Measurements from ENCODE around the gene IPO4.
A peak's percentile ranks its signal among the peaks of the same experiment; 100 is the strongest.
"Not testable (repeated sequence)": the region's sequence is repeated elsewhere in the genome, so short reads cannot be mapped to it uniquely, and the experiment has no call there.

The IPO4 gene

DNA sequence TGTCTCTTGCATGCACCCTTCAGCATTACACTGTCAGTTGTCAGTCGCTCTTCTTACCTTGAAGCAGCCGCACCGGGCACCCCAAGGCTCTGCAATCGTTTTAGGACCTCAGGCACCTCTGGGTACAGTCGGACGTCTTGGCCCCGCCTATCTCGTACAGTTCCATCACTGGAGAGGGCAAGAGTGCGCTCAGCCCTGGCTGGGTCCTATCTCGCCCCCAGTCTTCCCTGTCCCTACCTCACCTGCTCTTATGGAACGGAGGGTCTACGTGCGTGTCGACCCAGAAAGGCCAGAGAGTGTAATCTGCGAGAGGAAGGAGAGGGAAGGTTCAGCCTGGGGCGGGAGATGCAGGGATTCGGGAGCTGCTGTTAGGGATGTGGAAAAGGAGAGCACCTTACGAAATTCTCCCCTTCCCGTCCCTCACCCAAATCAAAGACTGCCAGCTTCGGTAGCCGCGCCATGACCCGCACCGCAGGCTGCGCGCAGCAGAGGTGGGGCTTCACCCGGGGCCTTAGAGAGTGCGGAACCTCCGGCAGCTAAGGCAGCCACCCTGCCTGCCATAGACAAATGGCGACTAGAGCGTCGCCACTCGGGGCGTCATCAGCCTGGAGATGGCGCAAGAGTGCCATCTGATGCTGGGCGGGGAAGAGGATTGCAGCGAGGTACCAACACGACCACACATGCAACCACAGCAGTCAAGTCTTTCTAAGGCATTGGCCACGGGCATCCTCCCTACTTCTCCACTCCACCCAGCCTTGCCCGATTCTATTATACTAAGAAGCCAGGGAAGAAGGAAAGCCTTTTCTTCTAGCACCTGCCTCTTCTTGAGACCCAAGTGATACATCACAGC is 27.1 kb upstream of the IPO4 start, which contains the start of gene MDP1:
Gene MDP1 (minus strand): TSS at position 572 of the 850 bp plus-strand sequence. CDS start 111 bp downstream, at position 461.
- DNase-seq, result peak; percentile 79

GRCh38 chr14:24213866-24214662 is 25.4 kb upstream of the IPO4 start:
- no peak for DNase-seq

GRCh38 chr14:24212924-24213865 is 24.6 kb upstream of the IPO4 start, which contains the start of gene CHMP4A:
Gene CHMP4A, minus strand, starts transcription at chr14:24213488. Its CDS starts 49 bp downstream, at chr14:24213439.
- peak; percentile 91 for DNase-seq

DNA sequence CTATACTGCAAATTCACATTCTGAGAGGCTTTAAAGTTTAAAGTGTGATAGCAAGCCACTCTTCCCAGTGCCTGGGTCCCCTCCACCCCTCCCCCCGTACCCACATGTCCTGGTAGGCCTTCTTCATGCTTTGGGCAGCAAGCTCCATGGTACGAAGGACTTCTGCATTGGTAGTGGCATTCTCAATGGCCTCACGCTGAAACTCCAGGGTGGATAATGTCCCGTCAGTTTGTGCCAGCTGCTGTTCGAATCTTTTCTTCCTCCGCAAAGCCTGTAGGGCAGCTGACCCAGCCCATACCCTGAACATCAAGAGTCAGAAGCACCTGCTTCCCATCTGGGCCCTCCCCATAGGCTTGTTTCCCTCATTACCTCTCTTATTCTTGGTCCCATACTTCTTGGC is 22.7 kb upstream of the IPO4 start:
- DNase-seq, result no peak

GRCh38 chr14:24207625-24208024 is 19.0 kb upstream of the IPO4 start:
- no peak for DNase-seq

DNA sequence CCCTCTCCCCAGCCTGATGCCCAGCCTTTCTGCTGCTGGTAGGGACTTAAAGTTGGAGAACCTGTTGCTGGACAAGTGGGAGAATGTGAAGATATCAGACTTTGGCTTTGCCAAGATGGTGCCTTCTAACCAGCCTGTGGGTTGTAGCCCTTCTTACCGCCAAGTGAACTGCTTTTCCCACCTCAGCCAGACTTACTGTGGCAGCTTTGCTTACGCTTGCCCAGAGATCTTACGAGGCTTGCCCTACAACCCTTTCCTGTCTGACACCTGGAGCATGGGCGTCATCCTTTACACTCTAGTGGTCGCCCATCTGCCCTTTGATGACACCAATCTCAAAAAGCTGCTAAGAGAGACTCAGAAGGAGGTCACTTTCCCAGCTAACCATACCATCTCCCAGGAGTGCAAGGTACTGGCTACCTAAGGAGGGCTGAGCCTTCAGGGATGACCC is 18.5 kb upstream of the IPO4 start:
- no peak for DNase-seq

GRCh38 chr14:24206260-24207103 is 17.9 kb upstream of the IPO4 start:
- DNase-seq, result no peak

DNA sequence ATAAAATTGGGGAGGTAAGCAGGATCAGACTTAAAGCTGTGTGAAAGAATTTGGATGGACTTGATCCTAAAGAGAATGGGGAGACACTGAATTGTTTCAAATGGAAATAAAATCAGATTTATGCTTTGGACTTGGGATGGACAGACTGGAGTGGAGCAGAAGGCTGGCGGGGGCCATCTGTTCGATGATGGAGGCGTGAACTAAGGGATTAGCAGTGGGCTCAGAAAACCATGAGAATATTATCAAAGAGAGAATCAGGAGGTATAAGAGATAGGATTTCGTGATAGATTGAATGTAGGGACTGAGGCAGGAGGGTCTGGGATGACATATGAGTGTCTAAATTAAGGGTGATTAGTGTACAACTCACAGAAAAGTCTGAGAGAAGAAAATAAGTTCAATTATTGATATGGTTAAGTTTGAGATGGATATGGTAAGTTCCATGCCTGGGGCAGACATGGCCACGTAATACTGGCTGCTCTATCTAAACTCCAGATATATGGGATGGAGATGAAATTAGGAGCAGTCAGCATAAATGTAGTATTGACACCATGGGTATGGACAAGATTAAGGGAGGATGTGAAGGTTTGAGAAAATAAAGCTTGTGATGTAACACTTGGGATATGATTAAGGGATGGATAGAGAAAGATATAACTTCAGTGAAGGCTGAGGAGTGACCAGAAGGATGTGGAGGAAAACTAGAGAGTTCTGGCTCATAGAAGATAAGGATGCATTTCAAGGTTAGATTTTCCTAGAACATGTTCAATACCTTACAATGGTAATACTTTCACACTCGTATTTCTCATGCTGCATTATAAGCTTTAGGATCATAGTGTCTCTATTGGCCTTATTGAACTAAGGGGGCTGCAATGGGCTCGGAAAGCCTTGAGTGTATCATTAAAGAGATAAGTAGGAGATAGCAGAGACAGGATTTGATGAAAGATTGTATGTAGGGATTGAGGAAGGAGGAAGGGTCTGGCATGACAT is 15.8 kb upstream of the IPO4 start:
- DNase-seq, result no peak

DNA sequence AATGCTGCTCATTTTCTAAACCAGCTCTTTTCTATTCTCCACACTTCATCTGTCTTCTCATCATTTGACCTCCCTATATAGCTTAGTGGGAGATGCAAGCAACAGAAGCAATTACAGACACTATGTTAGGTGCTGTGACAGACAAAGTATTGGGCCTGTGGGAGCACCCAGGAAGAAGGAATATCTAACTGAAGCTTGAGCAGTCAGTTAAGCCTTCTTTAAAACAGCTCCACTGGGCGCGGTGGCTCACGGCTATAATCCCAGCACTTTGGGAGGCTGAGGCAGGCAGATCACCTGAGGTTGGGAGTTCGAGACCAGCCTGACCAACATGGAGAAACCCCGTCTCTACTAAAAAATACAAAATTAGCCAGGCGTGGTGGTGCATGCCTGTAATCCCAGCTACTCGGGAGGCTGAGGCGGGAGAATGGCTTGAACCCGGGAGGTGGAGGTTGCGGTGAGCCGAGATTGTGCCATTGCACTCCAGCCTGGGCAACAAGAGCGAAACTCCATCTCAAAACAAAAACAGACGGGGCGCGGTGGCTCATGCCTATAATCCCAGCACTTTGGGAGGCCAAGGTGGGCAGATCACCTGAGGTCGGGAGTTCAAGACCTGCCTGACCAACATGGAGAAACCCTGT is 14.8 kb upstream of the IPO4 start:
- DNase-seq, result not testable (repeated sequence)

GRCh38 chr14:24202538-24202937 is 13.9 kb upstream of the IPO4 start:
- DNase-seq, result not testable (repeated sequence)

GRCh38 chr14:24198814-24199524 is 10.4 kb upstream of the IPO4 start:
- DNase-seq, result peak; percentile 9

DNA sequence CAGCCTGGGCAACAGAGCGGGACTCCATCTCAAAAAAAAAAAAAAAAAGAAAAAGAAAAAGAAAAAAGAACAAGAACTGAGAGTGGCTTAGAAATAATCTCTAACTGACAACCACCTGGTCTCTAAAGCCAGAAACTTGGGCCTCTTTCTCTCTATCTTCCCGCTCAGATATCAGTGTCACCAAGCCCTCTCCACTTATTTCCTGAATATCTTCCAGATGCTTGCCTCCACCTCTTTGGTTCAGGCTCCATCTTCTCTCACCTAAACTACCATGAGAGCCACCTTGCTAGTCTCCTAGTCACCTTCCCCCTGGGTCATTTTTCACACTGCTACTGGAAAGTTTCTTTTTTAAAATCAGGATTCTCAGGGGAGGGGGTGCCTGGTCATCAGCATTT is 8.4 kb upstream of the IPO4 start:
- no peak for DNase-seq

- DNase-seq, result no peak
Observed at GRCh38 chr14:24196071-24197055, 7.7 kb upstream of the IPO4 start.

DNA sequence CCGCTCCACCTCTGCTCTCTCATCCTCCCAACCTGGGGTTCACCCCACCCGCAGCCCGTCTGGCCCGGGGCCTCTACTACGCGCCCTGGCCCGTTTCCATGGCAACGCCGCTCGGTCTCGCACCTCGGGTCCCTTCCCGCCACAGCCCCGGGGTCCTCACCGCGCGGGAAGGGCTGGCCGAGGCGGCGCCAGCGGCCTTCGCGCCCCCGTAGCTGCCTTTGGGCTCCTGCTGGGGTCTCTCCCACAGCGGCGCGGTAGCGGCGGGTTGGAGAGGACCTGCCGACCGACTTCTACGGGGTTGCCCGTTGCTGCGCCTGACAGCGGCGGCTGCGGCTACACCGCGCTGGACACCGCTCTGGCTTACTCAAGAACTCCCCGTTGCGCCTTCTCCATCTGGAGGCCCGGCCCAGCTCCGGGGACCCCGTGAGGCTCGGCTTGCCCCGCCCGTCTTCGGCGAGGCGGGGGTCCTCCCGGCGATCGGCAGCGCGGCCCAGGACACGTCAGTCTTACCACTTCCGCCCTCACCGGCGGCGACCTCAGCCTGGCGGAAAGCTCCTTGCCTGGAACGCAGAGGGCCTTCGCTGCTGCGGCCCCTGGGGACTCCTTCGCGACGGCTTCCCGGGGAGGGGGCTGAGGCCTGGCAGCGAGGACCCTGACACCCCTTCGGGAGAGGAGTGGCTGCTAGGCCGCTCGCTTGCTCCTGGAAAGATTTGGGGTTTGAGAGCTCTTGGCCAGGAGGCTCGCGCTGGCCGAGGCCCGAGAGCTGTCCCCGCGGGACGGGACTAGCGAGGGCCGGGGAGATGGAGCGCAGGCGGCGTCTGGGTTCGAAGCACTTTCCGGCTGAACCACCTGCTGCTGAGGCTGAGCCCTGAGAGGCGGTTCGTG is 6.8 kb upstream of the IPO4 start, which contains the start of gene TM9SF1:
Gene TM9SF1 (minus strand): TSS at position 256 of the 885 bp plus-strand sequence. CDS start 422 bp downstream, outside the sequence.
- DNase-seq, result peak; percentile 85

- no peak for DNase-seq
Observed at GRCh38 chr14:24194873-24195185, 6.2 kb upstream of the IPO4 start.

GRCh38 chr14:24194186-24194872 is 5.7 kb upstream of the IPO4 start:
- DNase-seq, result no peak

All from activated CD4-positive, CD25-positive, alpha-beta regulatory T cell treated with anti-CD3 and anti-CD28 coated beads, Interleukin-2, amount 50 U/mL, for 72 hours (primary cell).